Uterus (tissue), 4 donors: ENCODE measurements around the gene STYK1. TPM values are rescaled to one million over a fixed set of nuclear protein-coding genes. Genes with fewer than 3 reads are reported as not detected.

ENCODE experiments used
- DNase-seq, 2 donors: peaks; one replicate each; pipeline ENCODE4 v3.0.0-alpha.2; 2019 to 2020
- H3K27ac ChIP-seq, 2 donors: fragments of 200-600 bp; sonication (generic); 1 replicate in 1 of 2; 2 replicates in 1 of 2; pipeline ENCODE4 v1.5.1; 2016 to 2018
- H3K27me3 ChIP-seq, 2 donors: fragments of 200-600 bp; sonication (generic); one replicate each; pipeline ENCODE4 v1.5.1; 2018 to 2019; ENCODE audit warnings: control low read depth in 1 of 2
- H3K36me3 ChIP-seq, 2 donors: fragments of 200-600 bp; sonication (generic); one replicate each; pipeline ENCODE4 v1.5.1; 2019; ENCODE audit warnings: control low read depth in 1 of 2
- H3K4me1 ChIP-seq, 2 donors: fragments of 200-600 bp; sonication (generic); one replicate each; pipeline ENCODE4 v1.5.1; 2018 to 2019; ENCODE audit warnings: control low read depth in 1 of 2
- H3K4me3 ChIP-seq, 2 donors: fragments of 200-600 bp; sonication (generic); 1 replicate in 1 of 2; 2 replicates in 1 of 2; pipeline ENCODE4 v1.5.1; 2018 to 2019; ENCODE audit warnings: mild to moderate bottlenecking in 1 of 2
- H3K9me3 ChIP-seq, 2 donors: fragments of 200-600 bp; sonication (generic); one replicate each; pipeline ENCODE4 v1.5.1; 2019; ENCODE audit warnings: control low read depth in 1 of 2
- POLR2A ChIP-seq, 2 donors: fragments of 450-650 bp; IDR thresholded peaks; one replicate each; pipeline ENCODE4 v1.6.1; 2016; ENCODE audit warnings: antibody characterized with exemption in 2 of 2, mild to moderate bottlenecking in 1 of 2, moderate library complexity in 1 of 2
- intact Hi-C: fragments of 100-400 bp; cut with DNase I; formaldehyde crosslinking; loops from one replicate; pipeline ENCODE4 v1.15.1; 2023; ENCODE audit warnings: low total_unique reads
- total RNA-seq, 4 donors: library from RNA; depleted of rRNA in 3 of 4; stranded (reverse); fragments of >200 nt in 3 of 4; gene quantifications; one replicate each; pipeline versions ENCODE4 v1.1.0 to v1.2.4, GENCODE V29; 2014 to 2023
- TF ChIP-seq, protein P1 (sequence below), 4 experiments: fragments of 200-600 bp in 2 of 4; fragments of 450-650 bp in 2 of 4; sonication (generic) in 2 of 4; IDR thresholded peaks; one replicate each; pipeline ENCODE4 v1.5.1; 2016 to 2019; ENCODE audit warnings: antibody characterized with exemption in 4 of 4, mild to moderate bottlenecking in 2 of 4, moderate library complexity in 1 of 4
- donor health status: DM: yes; HTN: yes; CAD: no.

STYK1 gene
- total RNA-seq, 4 donors from 2014 or later: 0.62 to 2.1 TPM; not detected in 2

DNA sequence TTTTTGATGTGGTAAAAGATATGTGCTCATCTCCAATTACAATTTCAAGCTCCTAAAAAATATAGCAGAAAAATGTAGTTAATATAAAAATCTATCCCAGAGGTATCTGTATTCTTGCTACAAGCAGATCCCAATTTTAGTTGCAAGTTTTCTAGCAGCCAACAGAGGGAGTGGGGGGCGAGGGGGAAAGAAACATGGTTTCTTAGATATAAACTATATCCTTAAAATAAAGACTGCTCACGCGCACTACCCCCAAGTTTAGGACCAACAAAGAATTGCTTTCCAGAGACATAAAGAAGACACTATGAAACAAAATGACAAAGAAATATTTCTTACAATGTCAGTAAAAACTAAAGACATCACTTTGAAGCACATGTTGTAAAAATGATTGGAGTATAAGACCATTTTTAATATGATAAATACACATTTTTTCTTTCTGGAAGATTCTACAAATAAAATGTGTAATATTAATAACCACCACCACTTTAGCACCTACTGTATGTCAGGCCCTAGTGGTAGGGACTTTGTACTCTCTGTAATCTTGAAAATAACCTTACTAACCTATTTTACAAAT, 65.9 kb downstream of the STYK1 start:
- peaks cover 0 to 11% of the 10 kb centered on the region in 2 donors for H3K4me1 ChIP-seq
- no peaks in the 10 kb centered on the region for H3K9me3 ChIP-seq
- no peak overlapping the region for H3K27ac ChIP-seq
- H3K36me3 ChIP-seq: no peaks in the 10 kb centered on the region
- H3K27me3 ChIP-seq: no peaks in the 10 kb centered on the region
- intact Hi-C loops: no loop called here
- TF ChIP-seq, protein P1, sequence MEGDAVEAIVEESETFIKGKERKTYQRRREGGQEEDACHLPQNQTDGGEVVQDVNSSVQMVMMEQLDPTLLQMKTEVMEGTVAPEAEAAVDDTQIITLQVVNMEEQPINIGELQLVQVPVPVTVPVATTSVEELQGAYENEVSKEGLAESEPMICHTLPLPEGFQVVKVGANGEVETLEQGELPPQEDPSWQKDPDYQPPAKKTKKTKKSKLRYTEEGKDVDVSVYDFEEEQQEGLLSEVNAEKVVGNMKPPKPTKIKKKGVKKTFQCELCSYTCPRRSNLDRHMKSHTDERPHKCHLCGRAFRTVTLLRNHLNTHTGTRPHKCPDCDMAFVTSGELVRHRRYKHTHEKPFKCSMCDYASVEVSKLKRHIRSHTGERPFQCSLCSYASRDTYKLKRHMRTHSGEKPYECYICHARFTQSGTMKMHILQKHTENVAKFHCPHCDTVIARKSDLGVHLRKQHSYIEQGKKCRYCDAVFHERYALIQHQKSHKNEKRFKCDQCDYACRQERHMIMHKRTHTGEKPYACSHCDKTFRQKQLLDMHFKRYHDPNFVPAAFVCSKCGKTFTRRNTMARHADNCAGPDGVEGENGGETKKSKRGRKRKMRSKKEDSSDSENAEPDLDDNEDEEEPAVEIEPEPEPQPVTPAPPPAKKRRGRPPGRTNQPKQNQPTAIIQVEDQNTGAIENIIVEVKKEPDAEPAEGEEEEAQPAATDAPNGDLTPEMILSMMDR (IDR thresholded peaks at IDR 0.05): no peak
- no peak overlapping the region for H3K4me3 ChIP-seq
- no peak for DNase-seq

- Histone ChIP-seq H3K36me3 (no peaks in the 10 kb centered on the region), H3K4me1 (no peaks in the 10 kb centered on the region), H3K4me3 (no peak overlapping the region), H3K27ac (no peak overlapping the region), H3K9me3 (no peaks in the 10 kb centered on the region), H3K27me3 (no peaks in the 10 kb centered on the region)
- intact Hi-C loops: no loop called here
- DNase-seq: no peak
- TF ChIP-seq, protein P1 (IDR thresholded peaks at IDR 0.05): no peak
- no peak for TF ChIP-seq POLR2A (IDR thresholded peaks at IDR 0.05)
Observed at GRCh38 chr12:10601860-10602259, 72.0 kb downstream of the STYK1 start.

DNA sequence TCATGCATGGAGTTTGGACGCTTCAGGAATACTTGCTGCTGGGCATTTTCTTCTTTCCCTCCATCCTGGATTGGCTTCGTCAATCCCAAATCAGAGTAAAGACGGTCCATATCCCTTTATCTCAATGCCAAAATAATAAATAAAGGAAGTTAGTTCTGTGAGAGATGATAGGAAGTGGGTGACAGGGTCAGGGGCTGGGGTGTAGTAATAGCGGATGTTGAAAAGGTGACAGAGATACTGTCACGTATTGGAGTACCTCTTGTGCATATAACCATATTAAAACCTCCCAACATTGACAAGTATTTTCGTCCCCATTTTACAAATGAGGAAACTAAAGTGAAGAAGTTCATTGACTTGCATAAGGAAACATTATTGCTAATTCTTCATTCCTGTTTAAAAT, 72.9 kb downstream of the STYK1 start:
- H3K4me3 ChIP-seq: no peak overlapping the region
- H3K4me1 ChIP-seq: no peaks in the 10 kb centered on the region
- intact Hi-C loops: no loop called here
- no peaks in the 10 kb centered on the region for H3K9me3 ChIP-seq
- H3K27me3 ChIP-seq: no peaks in the 10 kb centered on the region
- H3K36me3 ChIP-seq: no peaks in the 10 kb centered on the region
- no peak overlapping the region for H3K27ac ChIP-seq
- TF ChIP-seq, protein P1 (IDR thresholded peaks at IDR 0.05): no peak
- no peak for TF ChIP-seq POLR2A (IDR thresholded peaks at IDR 0.05)
- DNase-seq: no peak

- H3K27ac ChIP-seq: no peak overlapping the region
- intact Hi-C loops: no loop called here
- H3K4me1 ChIP-seq: no peaks in the 10 kb centered on the region
Observed at GRCh38 chr12:10595881-10596280, 78.0 kb downstream of the STYK1 start.

DNA sequence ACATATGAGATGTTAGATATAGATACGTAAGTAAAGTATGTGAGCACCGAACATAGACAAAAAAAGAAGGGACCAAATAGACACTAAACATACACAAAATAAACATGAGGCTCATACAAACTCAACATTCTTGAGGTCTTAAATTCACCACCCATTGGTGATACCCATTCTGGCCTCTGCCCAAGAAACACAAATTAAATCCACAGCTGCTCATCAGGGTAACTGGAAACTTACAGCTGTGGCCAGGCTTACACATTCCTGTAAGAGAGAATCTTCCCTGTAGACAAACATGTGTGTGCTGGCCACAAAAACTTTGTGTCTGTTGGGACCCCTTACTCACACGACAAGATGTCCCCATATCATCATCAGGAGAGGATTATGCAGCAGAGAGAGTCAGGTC, 82.9 kb downstream of the STYK1 start:
- no peaks in the 10 kb centered on the region for H3K27me3 ChIP-seq
- TF ChIP-seq POLR2A (IDR thresholded peaks at IDR 0.05): no peak
- TF ChIP-seq, protein P1 (IDR thresholded peaks at IDR 0.05): no peak
- no peaks in the 10 kb centered on the region for H3K36me3 ChIP-seq
- intact Hi-C loops: no loop called here
- no peaks in the 10 kb centered on the region for H3K4me1 ChIP-seq
- no peak overlapping the region for H3K4me3 ChIP-seq
- no peak for DNase-seq
- H3K9me3 ChIP-seq: no peaks in the 10 kb centered on the region
- H3K27ac ChIP-seq: no peak overlapping the region

More at GRCh38 chr12:10595881-10596280, 78.0 kb downstream of the STYK1 start:
- DNase-seq: no peak
- Histone ChIP-seq H3K9me3 (no peaks in the 10 kb centered on the region), H3K4me3 (no peak overlapping the region), H3K27me3 (no peaks in the 10 kb centered on the region), H3K36me3 (no peaks in the 10 kb centered on the region)
- no peak for TF ChIP-seq POLR2A (IDR thresholded peaks at IDR 0.05)
- TF ChIP-seq, protein P1 (IDR thresholded peaks at IDR 0.05): no peak
